ENCODE data around the gene PIK3R2. TPM values are rescaled to one million over a fixed set of nuclear protein-coding genes. Genes with fewer than 3 reads are reported as not detected.

The PIK3R2 gene
- total and polyA plus RNA-seq, 2 of the 8 experiments (the other 6 are each of a cell fraction or from before 2014, with no cell fraction given): 21.7 to 57.1 TPM

DNA sequence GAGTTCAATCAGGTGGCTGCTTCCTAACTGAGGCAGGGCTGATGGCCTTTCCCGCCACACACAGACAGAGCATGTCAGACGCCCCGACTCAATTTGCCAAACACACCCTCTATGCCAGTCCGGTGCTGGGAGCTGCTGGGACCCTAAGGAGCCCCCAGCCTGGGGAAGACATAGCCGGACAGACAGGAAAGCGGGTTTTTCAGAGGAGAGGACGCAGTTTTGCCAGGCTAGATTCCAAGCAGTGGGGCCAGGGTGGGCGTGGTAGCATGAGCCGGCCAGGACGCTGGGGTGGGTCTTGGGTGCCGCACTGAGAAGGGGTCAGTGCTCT, 35.6 kb upstream of the PIK3R2 start (continued):
- TF ChIP-seq, protein P1, sequence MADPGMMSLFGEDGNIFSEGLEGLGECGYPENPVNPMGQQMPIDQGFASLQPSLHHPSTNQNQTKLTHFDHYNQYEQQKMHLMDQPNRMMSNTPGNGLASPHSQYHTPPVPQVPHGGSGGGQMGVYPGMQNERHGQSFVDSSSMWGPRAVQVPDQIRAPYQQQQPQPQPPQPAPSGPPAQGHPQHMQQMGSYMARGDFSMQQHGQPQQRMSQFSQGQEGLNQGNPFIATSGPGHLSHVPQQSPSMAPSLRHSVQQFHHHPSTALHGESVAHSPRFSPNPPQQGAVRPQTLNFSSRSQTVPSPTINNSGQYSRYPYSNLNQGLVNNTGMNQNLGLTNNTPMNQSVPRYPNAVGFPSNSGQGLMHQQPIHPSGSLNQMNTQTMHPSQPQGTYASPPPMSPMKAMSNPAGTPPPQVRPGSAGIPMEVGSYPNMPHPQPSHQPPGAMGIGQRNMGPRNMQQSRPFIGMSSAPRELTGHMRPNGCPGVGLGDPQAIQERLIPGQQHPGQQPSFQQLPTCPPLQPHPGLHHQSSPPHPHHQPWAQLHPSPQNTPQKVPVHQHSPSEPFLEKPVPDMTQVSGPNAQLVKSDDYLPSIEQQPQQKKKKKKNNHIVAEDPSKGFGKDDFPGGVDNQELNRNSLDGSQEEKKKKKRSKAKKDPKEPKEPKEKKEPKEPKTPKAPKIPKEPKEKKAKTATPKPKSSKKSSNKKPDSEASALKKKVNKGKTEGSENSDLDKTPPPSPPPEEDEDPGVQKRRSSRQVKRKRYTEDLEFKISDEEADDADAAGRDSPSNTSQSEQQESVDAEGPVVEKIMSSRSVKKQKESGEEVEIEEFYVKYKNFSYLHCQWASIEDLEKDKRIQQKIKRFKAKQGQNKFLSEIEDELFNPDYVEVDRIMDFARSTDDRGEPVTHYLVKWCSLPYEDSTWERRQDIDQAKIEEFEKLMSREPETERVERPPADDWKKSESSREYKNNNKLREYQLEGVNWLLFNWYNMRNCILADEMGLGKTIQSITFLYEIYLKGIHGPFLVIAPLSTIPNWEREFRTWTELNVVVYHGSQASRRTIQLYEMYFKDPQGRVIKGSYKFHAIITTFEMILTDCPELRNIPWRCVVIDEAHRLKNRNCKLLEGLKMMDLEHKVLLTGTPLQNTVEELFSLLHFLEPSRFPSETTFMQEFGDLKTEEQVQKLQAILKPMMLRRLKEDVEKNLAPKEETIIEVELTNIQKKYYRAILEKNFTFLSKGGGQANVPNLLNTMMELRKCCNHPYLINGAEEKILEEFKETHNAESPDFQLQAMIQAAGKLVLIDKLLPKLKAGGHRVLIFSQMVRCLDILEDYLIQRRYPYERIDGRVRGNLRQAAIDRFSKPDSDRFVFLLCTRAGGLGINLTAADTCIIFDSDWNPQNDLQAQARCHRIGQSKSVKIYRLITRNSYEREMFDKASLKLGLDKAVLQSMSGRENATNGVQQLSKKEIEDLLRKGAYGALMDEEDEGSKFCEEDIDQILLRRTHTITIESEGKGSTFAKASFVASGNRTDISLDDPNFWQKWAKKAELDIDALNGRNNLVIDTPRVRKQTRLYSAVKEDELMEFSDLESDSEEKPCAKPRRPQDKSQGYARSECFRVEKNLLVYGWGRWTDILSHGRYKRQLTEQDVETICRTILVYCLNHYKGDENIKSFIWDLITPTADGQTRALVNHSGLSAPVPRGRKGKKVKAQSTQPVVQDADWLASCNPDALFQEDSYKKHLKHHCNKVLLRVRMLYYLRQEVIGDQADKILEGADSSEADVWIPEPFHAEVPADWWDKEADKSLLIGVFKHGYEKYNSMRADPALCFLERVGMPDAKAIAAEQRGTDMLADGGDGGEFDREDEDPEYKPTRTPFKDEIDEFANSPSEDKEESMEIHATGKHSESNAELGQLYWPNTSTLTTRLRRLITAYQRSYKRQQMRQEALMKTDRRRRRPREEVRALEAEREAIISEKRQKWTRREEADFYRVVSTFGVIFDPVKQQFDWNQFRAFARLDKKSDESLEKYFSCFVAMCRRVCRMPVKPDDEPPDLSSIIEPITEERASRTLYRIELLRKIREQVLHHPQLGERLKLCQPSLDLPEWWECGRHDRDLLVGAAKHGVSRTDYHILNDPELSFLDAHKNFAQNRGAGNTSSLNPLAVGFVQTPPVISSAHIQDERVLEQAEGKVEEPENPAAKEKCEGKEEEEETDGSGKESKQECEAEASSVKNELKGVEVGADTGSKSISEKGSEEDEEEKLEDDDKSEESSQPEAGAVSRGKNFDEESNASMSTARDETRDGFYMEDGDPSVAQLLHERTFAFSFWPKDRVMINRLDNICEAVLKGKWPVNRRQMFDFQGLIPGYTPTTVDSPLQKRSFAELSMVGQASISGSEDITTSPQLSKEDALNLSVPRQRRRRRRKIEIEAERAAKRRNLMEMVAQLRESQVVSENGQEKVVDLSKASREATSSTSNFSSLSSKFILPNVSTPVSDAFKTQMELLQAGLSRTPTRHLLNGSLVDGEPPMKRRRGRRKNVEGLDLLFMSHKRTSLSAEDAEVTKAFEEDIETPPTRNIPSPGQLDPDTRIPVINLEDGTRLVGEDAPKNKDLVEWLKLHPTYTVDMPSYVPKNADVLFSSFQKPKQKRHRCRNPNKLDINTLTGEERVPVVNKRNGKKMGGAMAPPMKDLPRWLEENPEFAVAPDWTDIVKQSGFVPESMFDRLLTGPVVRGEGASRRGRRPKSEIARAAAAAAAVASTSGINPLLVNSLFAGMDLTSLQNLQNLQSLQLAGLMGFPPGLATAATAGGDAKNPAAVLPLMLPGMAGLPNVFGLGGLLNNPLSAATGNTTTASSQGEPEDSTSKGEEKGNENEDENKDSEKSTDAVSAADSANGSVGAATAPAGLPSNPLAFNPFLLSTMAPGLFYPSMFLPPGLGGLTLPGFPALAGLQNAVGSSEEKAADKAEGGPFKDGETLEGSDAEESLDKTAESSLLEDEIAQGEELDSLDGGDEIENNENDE (IDR thresholded peaks at IDR 0.05; ENCODE audit: insufficient replicate concordance, low read length): no peak
- TF ChIP-seq NRF1 (IDR thresholded peaks at IDR 0.05; ENCODE audit: low read depth, low read length) (no peak), BRCA1 (IDR thresholded peaks at IDR 0.05; ENCODE audit: low read depth, low read length) (no peak), CBX8 (IDR thresholded peaks at IDR 0.05; ENCODE audit: borderline replicate concordance, low read depth, low read length) (no peak), CHD1 (IDR thresholded peaks at IDR 0.05; ENCODE audit: low read depth, low read length) (no peak), SUZ12 (IDR thresholded peaks at IDR 0.05; ENCODE audit: low read length) (no peak), RFX5 (IDR thresholded peaks at IDR 0.05; ENCODE audit: borderline replicate concordance, low read depth, low read length) (no peak), RXRA (IDR thresholded peaks at IDR 0.05; ENCODE audit: insufficient read depth, low read depth, low read length) (no peak), CEBPB (IDR thresholded peaks at IDR 0.05; ENCODE audit: low read depth, low read length) (no peak), RBBP5 (IDR thresholded peaks at IDR 0.05; ENCODE audit: borderline replicate concordance, low read depth, low read length) (no peak; the same call in 1 of the 2 replicates), KDM5A (IDR thresholded peaks at IDR 0.05; ENCODE audit: low read length) (no peak)
- TF ChIP-seq, protein P2, sequence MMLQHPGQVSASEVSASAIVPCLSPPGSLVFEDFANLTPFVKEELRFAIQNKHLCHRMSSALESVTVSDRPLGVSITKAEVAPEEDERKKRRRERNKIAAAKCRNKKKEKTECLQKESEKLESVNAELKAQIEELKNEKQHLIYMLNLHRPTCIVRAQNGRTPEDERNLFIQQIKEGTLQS (IDR thresholded peaks at IDR 0.05; ENCODE audit: insufficient read depth, low read depth, low read length): no peak
